Stimulated activated naive CD8-positive, alpha-beta T cell treated with anti-CD3 and anti-CD28 coated beads, Interleukin-15, Interleukin-2, amounts not matched to agents 100 U/mL and 50 U/mL, for 24 hours (primary cell): ENCODE data around the gene CMIP.

Experiments
- ATAC-seq: fragments of 150-1000 bp; cut with Tn5 transposase; one replicate; pipeline ENCODE4 v1.10.0; 2021
- DNase-seq: peaks from one replicate; pipeline ENCODE4 v3.0.0; 2021

CMIP gene

DNA sequence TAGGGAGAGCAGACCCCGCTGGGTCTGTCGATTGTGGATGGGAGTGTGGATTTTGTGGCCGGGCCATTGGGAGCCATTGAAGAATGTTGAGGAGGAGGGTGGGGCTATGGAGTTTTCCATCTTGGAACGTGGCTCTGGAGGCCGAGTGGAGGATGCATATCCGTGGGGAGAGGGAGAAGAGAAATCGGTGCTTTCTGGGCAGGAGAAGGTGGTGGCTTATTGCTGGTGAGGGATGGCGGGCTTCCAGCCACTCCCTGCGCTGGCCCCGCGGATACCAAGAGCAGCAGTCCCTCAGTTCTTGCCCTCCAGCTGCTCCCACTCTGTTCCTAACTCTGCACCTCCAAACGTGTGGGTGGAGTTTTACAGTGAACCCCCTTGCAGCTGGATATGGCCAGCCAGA is 162.4 kb downstream of the CMIP start:
- ATAC-seq = no peak

DNA sequence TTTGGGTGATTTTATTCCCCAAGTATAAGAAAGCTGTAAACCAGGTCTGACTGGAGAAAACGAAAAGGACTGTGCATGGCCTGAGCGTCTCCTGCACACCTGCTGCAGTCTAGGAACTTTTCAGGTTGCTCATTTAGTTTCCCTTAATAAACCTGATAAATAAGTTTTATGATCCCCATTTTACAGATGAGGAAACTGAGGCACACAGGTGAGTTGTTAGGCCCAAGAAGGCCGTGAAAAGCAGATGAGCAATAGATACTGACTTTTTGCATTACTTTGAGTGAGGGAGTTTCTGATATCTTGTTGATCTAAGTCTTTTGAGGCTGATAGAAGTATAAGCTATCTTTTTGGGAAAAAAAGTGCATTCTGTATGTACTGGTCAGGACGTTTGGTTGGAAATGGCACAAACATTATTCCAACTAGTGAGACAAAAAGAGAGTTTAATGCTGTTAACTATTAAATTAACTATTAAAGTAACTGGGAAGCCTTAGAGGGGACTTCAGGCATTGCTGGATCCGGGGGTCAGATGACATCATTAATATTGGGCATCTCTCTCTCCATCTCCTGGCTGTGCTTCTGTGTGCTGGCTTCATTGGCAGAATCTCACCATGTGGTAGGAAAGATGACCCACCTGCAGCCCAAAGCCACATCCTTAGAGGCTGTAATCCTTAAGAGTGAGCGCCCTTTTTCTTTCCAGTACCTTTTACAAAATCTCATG is 163.4 kb downstream of the CMIP start:
- ATAC-seq = no peak
- DNase-seq = no peak

More for the DNA sequence above, 162.4 kb downstream of the CMIP start:
- DNase-seq = no peak

DNA sequence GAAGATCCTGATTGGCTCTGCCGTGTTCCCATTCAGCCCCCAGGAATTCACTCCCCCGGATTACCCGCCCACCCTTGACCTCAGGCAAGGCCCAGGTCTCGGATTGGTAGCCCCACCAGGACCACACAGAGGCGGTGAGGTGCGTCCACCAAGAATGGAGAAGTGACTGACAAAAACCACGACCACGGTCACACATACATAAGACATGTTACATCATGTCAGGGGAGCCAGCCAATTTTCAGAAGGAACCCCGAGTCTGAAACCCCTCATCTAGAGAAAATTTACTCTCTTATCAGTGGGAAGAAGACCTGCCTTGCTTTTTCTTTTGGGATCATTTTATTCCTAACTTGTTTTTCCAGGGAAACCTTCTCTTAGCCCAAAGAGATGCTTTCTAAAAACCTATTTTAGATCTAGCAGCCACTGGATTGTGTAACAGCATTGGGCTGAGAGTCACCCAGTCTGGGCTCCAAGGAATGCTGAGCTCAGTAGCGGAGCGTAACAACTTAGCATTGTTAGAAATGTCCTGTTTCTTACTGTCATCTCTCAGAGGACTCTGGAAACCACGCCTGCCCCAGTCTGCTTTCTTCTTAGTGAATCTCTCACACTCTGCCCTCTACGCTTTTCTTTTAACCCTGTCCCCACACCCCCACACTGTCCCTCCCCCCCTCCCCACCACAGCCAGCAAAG is 164.1 kb downstream of the CMIP start:
- no peak for ATAC-seq
- no peak for DNase-seq

DNA sequence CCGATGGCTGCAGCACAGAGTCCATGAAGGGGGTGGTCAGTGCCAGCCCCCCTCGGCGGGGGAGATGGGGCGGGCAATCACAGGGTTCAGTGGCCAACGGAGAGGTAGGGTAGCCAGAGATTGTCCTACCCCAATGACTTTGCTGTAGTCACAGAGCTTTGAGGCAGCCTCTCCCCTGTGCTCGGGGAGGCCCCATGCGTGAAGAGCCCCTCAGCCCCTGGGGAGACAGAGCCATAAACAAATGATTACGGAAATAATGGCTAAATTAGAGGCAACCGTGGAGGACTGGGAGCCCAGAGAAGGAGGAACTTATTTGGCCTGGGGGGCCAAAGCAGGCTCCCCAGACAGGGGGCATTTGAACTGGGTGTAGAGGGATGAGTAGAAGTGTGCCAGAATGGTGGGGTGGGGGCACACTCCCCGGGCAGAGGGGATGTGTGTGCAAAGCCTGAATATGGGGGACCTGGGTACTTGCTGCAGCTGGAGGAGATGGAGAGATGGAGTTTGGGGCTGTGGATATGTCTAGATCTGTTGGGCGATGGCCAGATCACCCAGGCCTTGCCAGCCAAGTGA is 164.8 kb downstream of the CMIP start:
- ATAC-seq (no peak), DNase-seq (no peak)

DNA sequence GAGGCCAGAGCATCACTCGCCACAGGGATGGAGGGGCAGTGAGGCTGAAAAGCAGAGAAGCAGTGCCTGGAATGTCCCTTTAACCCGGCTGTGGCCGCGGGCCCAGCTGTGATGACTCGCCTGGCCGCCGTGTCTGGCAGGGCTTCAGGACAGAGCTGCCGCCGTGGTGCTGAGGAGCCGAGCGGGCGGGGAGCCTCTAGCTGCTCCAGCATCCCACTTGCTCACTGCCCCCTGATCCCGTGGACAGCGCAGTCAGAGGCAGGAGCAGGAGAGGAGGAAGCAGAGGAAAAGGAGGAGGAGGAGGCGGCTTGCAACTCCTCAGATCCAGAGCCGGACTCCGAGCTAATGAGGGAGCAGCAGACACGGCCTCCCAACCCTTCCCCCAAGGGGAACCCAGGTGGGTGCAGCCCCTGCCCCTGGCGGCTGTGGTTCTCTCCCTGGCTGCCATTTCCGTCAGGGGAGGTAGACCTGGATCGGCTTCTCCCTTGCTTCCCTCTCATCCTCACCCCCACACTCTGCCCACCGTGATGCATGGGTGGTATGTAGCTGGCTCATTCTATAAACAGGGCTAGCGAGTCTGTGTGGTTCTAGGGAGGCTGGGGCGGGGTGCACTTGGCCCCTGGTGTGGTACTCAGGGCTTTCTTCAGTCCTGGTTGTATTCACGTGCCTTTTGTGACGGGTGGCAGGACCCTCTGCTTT is 165.7 kb downstream of the CMIP start:
- no peak for ATAC-seq
- DNase-seq = no peak

- DNase-seq (no peak), ATAC-seq (no peak)
These were observed 166.3 kb downstream of the CMIP start for GRCh38 chr16:81610936-81611335.

DNA sequence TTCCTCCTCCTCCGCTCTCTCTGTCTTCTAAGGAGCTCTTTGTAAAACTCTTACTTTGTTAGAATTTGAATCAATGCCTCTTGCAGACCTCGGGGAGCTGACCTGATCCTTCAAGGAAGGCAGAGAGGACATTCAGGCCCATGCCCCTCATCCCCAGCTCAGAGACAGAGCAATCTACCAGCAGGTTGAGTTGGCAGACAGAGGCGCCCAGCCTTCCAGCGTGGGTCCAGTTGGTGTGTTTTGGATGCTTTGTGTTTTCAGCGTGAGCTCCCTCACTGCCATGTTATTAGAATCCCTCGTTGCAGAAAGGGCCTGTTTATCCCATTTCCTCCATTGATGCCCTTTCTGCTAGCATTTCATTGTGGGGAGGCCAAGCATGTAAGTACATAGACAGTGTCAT is 167.1 kb downstream of the CMIP start:
- ATAC-seq (no peak), DNase-seq (no peak)

DNA sequence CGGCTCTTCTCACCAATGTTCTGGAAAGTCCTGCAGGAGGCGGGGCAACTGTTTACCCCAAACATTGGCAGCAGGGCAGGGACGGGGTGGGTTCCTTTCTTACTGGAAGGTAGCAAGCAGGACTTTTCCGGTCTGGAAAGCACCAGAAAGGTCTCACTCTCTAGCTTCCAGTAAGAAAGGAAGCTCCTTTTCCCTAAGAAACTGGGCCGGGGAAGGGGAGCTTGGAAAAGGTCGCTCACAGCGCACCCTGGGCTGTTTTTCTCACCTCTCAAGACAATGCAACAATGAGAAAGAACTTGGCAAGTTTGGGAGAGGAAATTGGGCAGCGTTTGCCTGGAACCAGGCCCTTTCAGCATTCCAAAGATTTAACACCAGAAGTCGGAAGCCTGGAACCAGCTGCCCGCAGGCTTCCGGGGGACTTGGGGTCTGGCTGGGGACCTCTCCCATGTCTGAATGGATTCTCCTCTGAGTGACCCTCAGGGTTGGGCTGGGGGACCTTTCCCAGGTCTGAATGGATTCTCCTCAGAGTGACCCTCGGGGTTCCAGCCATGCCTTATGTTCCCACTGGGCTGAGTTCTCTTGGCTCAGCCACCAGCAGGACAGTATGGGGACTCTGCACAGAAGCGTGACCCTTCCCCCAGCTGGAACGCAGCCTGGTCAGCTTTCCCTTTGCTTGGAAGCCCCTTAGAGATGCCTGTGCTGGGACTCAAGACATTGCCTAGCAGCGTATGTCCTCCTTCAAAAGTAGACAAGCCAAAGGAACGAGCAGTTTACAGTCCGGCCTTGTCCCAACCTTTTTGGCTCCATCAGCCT is 167.9 kb downstream of the CMIP start:
- DNase-seq = no peak
- no peak for ATAC-seq

DNA sequence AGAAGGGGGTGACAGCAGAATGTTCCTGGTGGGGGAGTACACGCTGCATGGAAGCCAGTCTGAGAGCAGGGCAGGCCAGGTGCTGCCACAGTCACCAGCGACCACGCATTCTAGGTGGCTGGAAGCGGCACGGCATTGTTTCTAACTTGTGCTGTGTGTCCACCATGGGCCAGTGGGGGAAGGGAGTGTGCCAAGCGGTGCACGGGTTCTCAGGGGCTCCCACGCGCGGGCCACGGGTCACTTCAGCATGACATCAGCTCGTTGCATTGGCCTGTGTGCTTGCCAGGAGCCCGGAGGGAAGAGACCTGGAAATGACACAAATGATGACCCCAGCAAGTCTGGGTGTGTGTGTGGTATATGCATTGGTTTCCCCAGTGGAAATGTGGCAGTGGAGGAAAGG is 169.6 kb downstream of the CMIP start:
- DNase-seq (no peak), ATAC-seq (no peak)

DNA sequence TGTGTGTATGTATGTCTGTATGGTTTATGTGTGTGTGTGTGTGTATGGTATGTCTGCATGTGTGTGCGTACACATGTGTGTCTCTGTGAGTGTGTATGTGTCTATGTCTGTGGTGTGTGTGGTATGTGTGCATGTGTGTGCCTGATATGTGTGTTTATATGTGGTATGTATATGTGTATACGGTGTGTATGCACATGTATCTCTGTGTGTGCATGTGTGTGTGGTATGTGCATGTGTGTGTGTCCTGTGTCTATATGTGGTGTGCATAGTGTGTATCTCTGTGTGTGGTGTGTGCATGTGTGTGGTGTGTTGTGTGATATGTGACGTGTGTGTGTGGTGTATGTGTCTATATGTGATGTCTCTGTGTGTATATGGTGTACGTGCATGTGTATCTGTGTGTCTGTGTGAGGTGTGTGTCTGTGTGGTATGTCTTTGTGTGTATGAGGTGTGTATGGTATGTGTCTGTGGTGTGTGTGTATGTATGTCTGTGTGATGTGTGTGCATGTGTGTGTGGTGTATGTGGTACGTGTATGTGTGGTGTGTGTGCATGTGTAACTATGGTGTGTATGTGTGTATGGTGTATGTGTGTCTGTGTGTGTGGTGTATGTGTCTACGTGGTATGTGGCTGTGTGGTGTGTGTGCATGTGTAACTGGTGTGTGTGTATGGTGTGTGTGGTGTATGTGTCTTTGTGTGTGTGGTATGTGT is 170.2 kb downstream of the CMIP start:
- DNase-seq (no peak), ATAC-seq (no peak)

DNA sequence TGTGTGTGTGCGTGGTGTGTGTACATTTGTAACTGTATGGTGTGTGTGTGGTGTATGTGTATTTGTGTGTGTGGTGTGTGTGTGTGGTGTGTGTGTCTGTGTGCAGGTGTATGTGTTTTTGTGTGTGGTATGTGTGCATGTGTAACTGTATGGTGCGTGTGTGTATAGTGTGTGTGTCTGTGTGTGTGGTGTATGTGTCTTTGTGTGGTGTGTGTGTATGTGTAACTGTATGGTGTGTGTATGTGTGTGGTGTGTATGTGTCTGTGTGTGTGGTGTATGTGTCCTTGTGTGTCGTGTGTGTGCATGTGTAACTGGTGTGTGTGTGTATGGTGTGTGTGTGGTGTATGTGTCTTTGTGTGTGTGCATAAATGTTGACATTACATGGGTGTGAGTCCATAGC is 170.8 kb downstream of the CMIP start:
- ATAC-seq (no peak), DNase-seq (no peak)

- DNase-seq = no peak
- ATAC-seq = no peak
These were observed 171.2 kb downstream of the CMIP start for GRCh38 chr16:81615833-81616232.

- peak; percentile 80 for DNase-seq
- peak; percentile 96 for ATAC-seq
These were observed 171.9 kb downstream of the CMIP start for GRCh38 chr16:81616321-81617020.

- no peak for ATAC-seq
These were observed 172.4 kb downstream of the CMIP start for GRCh38 chr16:81617021-81617346.

DNA sequence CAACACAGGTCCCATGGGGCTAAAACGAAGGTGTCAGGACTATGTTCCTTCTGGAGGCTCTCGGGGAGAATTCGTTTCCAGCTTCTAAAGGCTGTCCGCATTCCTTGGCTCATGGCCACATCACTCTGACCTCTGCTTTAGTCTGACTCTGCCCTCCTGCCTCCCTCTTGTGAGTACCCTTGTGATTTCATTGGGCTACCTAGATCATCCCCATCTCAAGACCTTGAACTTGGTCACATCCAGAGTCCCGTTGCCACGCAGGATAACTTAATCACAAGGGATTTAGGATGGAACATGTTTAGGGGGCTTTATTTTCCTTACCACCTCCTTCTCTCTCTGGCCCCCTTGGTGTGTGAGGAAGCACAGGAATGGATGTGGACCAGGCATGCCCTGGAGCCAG is 173.6 kb downstream of the CMIP start:
- no peak for ATAC-seq
- DNase-seq = no peak

More at GRCh38 chr16:81617021-81617346, 172.4 kb downstream of the CMIP start:
- DNase-seq = no peak

GRCh38 chr16:81618661-81619060 is 174.1 kb downstream of the CMIP start:
- no peak for ATAC-seq
- no peak for DNase-seq

DNA sequence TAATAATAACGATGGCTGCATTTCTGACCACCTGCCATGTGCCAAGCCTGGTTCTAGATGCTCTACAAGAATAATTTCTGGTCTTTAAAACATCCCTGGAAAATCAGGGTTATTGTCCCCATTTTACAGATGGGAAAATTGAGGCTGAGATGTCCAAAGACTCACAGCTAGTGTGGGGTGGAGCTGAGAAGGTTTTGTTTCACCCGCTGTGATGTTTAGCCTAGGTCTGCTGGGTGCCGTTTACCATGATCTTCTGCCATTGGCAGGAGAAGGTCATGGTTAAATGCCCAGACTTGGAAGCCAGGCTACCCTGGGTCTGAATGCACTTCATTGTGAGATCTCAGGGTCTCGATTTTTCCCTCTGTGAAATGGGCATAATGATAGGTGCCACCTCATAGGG is 175.4 kb downstream of the CMIP start:
- ATAC-seq (no peak), DNase-seq (no peak)

DNA sequence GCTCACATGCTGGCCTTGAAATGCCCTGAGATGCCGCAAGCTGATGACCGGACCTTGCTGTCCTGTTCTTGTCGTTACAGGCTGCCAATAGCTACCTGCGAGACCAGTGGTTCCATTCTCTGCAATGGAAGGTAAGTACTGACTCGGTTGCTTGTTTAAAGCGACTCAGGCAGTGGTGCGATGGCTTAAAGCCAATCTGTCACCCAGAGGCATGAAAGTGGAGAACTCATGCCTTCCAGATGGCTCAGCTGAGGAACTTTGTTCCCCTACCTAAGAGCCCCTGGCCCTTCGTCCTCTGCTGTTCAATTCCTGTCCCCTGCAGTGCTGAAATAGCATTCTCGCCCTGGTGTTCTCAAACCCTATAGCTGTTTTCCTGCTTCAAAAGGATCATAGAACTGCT is 176.2 kb downstream of the CMIP start:
- DNase-seq = no peak

GRCh38 chr16:81621496-81621895 is 176.9 kb downstream of the CMIP start:
- no peak for DNase-seq
- no peak for ATAC-seq

More for the DNA sequence above, 176.2 kb downstream of the CMIP start:
- no peak for ATAC-seq

DNA sequence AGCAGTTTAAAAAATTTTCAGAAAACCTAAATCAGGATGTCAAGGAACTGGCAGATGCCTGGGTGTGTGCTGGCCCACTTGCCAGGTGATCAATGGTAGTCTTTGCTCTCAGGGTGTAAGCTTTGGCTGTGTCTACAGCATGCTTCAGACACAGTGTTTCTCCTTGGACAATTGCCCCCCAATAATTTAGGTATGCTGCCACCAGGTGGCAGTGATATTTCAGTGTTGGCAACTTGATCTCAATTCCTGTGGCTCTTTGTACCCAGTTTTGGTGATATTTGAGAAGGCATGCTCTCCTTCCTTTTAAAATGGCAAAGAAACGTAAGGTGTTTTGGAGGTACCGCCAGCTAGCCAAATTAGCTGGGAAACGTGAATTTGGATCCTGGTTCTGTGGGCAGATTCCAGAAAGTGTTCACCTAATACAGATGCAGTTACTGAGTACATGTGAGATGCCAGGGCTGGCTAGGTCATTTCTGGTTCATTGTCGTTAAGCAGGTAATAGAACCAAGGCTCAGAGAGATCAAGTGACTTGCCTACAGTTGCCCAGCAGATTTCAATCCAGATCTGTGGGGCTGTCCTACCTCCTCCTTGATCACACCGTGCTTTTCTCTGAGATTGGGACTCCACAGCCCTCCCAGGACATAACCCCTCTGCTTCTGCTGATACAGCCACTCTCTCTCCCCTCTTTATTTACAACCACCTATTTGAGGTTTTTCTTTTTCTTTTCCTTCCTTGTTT is 178.9 kb downstream of the CMIP start:
- ATAC-seq (no peak), DNase-seq (peak; percentile 67)
